Measurements from ENCODE around the gene CRB3.
"Not testable (repeated sequence)": the region's sequence is repeated elsewhere in the genome, so short reads cannot be mapped to it uniquely, and the experiment has no call there.

The CRB3 gene

GRCh38 chr19:6464070-6464873, at the start of gene CRB3:
CRB3 (plus strand) TSS chr19:6464271; CDS start chr19:6464702, 431 bp downstream.
- peak; percentile 95 for DNase-seq

GRCh38 chr19:6414793-6415590, 49.1 kb upstream of the CRB3 start:
- DNase-seq = no peak

GRCh38 chr19:6415591-6416190, 48.4 kb upstream of the CRB3 start:
- no peak for DNase-seq

GRCh38 chr19:6416658-6417405, 47.2 kb upstream of the CRB3 start:
- DNase-seq = no peak

- peak; percentile 31 for DNase-seq
These were observed 46.1 kb upstream of the CRB3 start for GRCh38 chr19:6417713-6418561.

GRCh38 chr19:6418562-6418932, 45.5 kb upstream of the CRB3 start:
- DNase-seq = no peak

- DNase-seq = no peak
These were observed 42.7 kb upstream of the CRB3 start for GRCh38 chr19:6421075-6422014.

GRCh38 chr19:6423499-6424194, 40.4 kb upstream of the CRB3 start:
- peak; percentile 42 for DNase-seq

- peak; percentile 28 for DNase-seq
These were observed 39.7 kb upstream of the CRB3 start, which contains the start of gene KHSRP for GRCh38 chr19:6424195-6424938. KHSRP (minus strand) TSS chr19:6424811; CDS start chr19:6424701, 110 bp downstream.

- peak; percentile 99 for DNase-seq
These were observed 38.9 kb upstream of the CRB3 start for GRCh38 chr19:6424939-6425731.

GRCh38 chr19:6425732-6426620, 38.1 kb upstream of the CRB3 start:
- peak; percentile 18 for DNase-seq

GRCh38 chr19:6427131-6427530, 36.9 kb upstream of the CRB3 start:
- no peak for DNase-seq

GRCh38 chr19:6428692-6429418, 35.2 kb upstream of the CRB3 start:
- not testable (repeated sequence) for DNase-seq

- DNase-seq = no peak
These were observed 34.5 kb upstream of the CRB3 start for GRCh38 chr19:6429419-6430221.

GRCh38 chr19:6431891-6432290, 32.2 kb upstream of the CRB3 start:
- no peak for DNase-seq

- DNase-seq = no peak
These were observed 30.9 kb upstream of the CRB3 start for GRCh38 chr19:6433165-6433564.

All from DMS53 (cell line).